K562 (cell line): ENCODE measurements around the gene TTC28. TPM values are rescaled to one million over a fixed set of nuclear protein-coding genes. Genes with fewer than 3 reads are reported as not detected.

Experiments used
- ATAC-seq: fragments of 200-7000 bp; cut with Tn5 transposase; 3 replicates; pipeline ENCODE4 v1.9.1; 2020; ENCODE audit warnings: moderate library complexity
- BruUV-seq: library from RNA; stranded (reverse); fragments of 400-500 nt; replicated peaks from 2 replicates; lab custom pipeline; 2021; lab: Mats Ljungman, UMichigan
- CTCF ChIA-PET: fragments of 300-600 bp; formaldehyde crosslinking; extraction: SDS; loops from one replicate; lab custom pipeline; 2021; ENCODE audit warnings: low intra/inter-chr PET ratio; lab: Yijun Ruan, JAX
- POLR2A ChIA-PET: fragments of 300-600, 350-650 bp; sonication (Branson Sonifier 250); formaldehyde crosslinking; extraction: SDS; loops from one replicate; lab custom pipeline; 2021; ENCODE audit warnings: antibody characterized with exemption, inconsistent platforms; lab: Yijun Ruan, JAX
- DNase-seq, 4 experiments: peaks; one replicate each; pipeline versions ENCODE4 v3.0.0 to v3.0.0-alpha.2; 2011 to 2018; ENCODE audit warnings: low spot score in 3 of 4, mixed read lengths in 3 of 4; ENCODE audit errors: extremely low read depth in 1 of 4
- FAIRE-seq: peaks from 2 replicates; lab custom pipeline; 2011; peaks lifted over from hg19 to GRCh38; lab: Jason Lieb, UNC
- H2AFZ ChIP-seq: 2 replicates; pipeline ENCODE4 v1.6.0; 2011; ENCODE audit warnings: low read depth, low read length, control low read depth, inconsistent platforms
- H3K27ac ChIP-seq: fragments of 200-600 bp; 3 replicates; pipeline ENCODE4 v1.8.0; 2011; ENCODE audit warnings: low read depth, mild to moderate bottlenecking, control low read depth, inconsistent platforms, low read length, moderate library complexity, mixed read lengths; ENCODE audit errors: extremely low read depth
- H3K27me3 ChIP-seq, 2 experiments: fragments of 300-600 bp in 1 of 2; 2 replicates in 1 of 2; 3 replicates in 1 of 2; pipeline versions ENCODE4 v1.6.0 to v1.8.0; 2011; ENCODE audit warnings: inconsistent platforms in 2 of 2, low read length in 2 of 2, mild to moderate bottlenecking in 1 of 2, mixed read lengths in 1 of 2, moderate library complexity in 1 of 2; ENCODE audit not compliant: control insufficient read depth in 2 of 2, insufficient read depth in 2 of 2
- H3K36me3 ChIP-seq: fragments of 300-600 bp; 3 replicates; pipeline ENCODE4 v1.8.0; 2011; ENCODE audit warnings: mild to moderate bottlenecking, low read length, inconsistent platforms; ENCODE audit not compliant: control insufficient read depth, insufficient read depth
- H3K4me1 ChIP-seq, 2 experiments: fragments of 200-600 bp in 1 of 2; replicated peaks in 1 of 2; 2 replicates in 1 of 2; 3 replicates in 1 of 2; pipeline versions ENCODE4 v1.5.1 to v1.8.0; 2011; ENCODE audit warnings: inconsistent platforms in 2 of 2, low read length in 2 of 2, mild to moderate bottlenecking in 1 of 2, mixed read lengths in 1 of 2, moderate library complexity in 1 of 2; ENCODE audit not compliant: control insufficient read depth in 2 of 2, insufficient read depth in 2 of 2
- H3K4me2 ChIP-seq: 2 replicates; pipeline ENCODE4 v1.6.1; 2011; ENCODE audit warnings: low read length, control low read depth, inconsistent platforms, mixed read lengths; ENCODE audit not compliant: insufficient read depth
- H3K4me3 ChIP-seq: fragments of 200-600 bp; sonication (generic), shearing (Covaris generic); 2 replicates; pipeline ENCODE4 v1.5.1; 2016; ENCODE audit warnings: control low read depth, inconsistent platforms
- H3K79me2 ChIP-seq: fragments of 200-600 bp; 3 replicates; pipeline ENCODE4 v1.8.0; 2011; ENCODE audit warnings: low read length, inconsistent platforms; ENCODE audit not compliant: control insufficient read depth, insufficient read depth
- H3K9ac ChIP-seq, 2 experiments: 2 replicates each; pipeline versions ENCODE4 v1.6.0 to v1.6.1; 2011; ENCODE audit warnings: low read depth in 2 of 2, low read length in 2 of 2, control low read depth in 1 of 2, inconsistent platforms in 1 of 2, mild to moderate bottlenecking in 1 of 2, mixed read lengths in 1 of 2; ENCODE audit not compliant: insufficient read depth in 1 of 2
- H3K9me1 ChIP-seq: one replicate; pipeline ENCODE4 v1.6.0; 2011; ENCODE audit warnings: inconsistent platforms, mild to moderate bottlenecking, low read length, moderate library complexity; ENCODE audit not compliant: control insufficient read depth, insufficient read depth
- H3K9me3 ChIP-seq: replicated peaks from 2 replicates; pipeline ENCODE4 v1.5.1; 2011; ENCODE audit warnings: low read depth, low read length, inconsistent platforms; ENCODE audit not compliant: control insufficient read depth, insufficient read depth
- H4K20me1 ChIP-seq: replicated peaks from 2 replicates; pipeline ENCODE4 v1.6.1; 2011; ENCODE audit warnings: low read length, inconsistent platforms, mixed read lengths; ENCODE audit not compliant: control insufficient read depth, insufficient read depth
- ASH1L ChIP-seq: fragments of 450-650 bp; IDR thresholded peaks from 2 replicates; pipeline ENCODE4 v1.6.1; 2018; ENCODE audit warnings: borderline replicate concordance, mild to moderate bottlenecking, low read depth; ENCODE audit not compliant: partially characterized antibody
- TGIF2 ChIP-seq: sonication (generic); formaldehyde crosslinking; IDR thresholded peaks from 2 replicates; pipeline ENCODE4 v1.8.1; 2022; ENCODE audit warnings: mild to moderate bottlenecking, missing genetic modification reagents, moderate library complexity
- TRIM24 ChIP-seq, 2 experiments: fragments of 450-650 bp; IDR thresholded peaks; 2 replicates each; pipeline ENCODE4 v1.6.1; 2016
- ZNF3 ChIP-seq: fragments of 250-450 bp; sonication (Bioruptor Pico); IDR thresholded peaks from 2 replicates; pipeline ENCODE4 v1.5.0; 2021; ENCODE audit warnings: mild to moderate bottlenecking, moderate library complexity
- WGBS: fragments of 100-300 bp; shearing (Covaris generic); methylation state at CpG from one replicate; pipeline ENCODE4 v1.1.6; 2016; ENCODE audit warnings: low coverage, mixed read lengths; ENCODE audit not compliant: insufficient coverage; ENCODE audit errors: missing lambda C conversion rate; 5-methylcytosine and 5-hydroxymethylcytosine counted together
- in situ Hi-C: fragments of 300-500 bp; cut with MboI; formaldehyde crosslinking; loops from 4 replicates; pipeline ENCODE4 v1.15.0; 2018; ENCODE audit warnings: inconsistent platforms, mixed read lengths
- intact Hi-C: fragments of 100-400 bp; cut with micrococcal nuclease; formaldehyde crosslinking; loops from 2 replicates; pipeline ENCODE4 v1.14.2; 2022
- polyA plus RNA-seq, 8 experiments: library from polyadenylated mRNA; depleted of rRNA in 4 of 8; stranded (reverse) in 5 of 8; unstranded in 3 of 8; fragments of >200 nt; fragmentation: Nextera tagmentation in 2 of 8; fragmentation: Illumina TruSeq in 1 of 8; extraction: Ambion mirVana in 2 of 8; extraction: Trizol in 1 of 8; gene quantifications; 2 replicates each; pipeline versions ENCODE4 v1.2.1 to v1.2.3, GENCODE V29; 2011 to 2014; ENCODE audit warnings: inconsistent platforms in 1 of 8, missing spikeins in 1 of 8
- total RNA-seq, 7 experiments: library from RNA; depleted of rRNA in 6 of 7; stranded (reverse); fragments of >200 nt in 6 of 7; fragmentation: Illumina TruSeq in 2 of 7; extraction: Trizol in 2 of 7; gene quantifications; 2 replicates each; pipeline versions ENCODE4 v1.2.1 to v1.2.3, GENCODE V29; 2011 to 2021; ENCODE audit warnings: low replicate concordance in 1 of 7
- TF ChIP-seq, protein P1 (sequence below), 2 experiments: fragments of 150-350 bp in 1 of 2; IDR thresholded peaks; 2 replicates each; pipeline ENCODE4 v1.6.1; 2012 to 2016; ENCODE audit warnings: low read depth in 2 of 2, low read length in 2 of 2, mild to moderate bottlenecking in 1 of 2, moderate library complexity in 1 of 2

The TTC28 gene
- total and polyA plus RNA-seq, 9 of the 15 experiments (the other 6 are each of a cell fraction or from before 2014, with no cell fraction given), result 0.22 to 10.7 (median 3.1) TPM

GRCh38 chr22:28147401-28147800, 532.2 kb downstream of the TTC28 start:
- ATAC-seq, result no peak
- Histone ChIP-seq H3K79me2 (no peaks in the 10 kb centered on the region), H3K9ac (no peak overlapping the region), H3K4me1 (no peaks in the 10 kb centered on the region; a peak in 1 of 5 replicates), H3K9me1 (no peaks in the 10 kb centered on the region), H3K9me3 (no peaks in the 10 kb centered on the region), H3K36me3 (no peaks in the 10 kb centered on the region), H2AFZ (no peak overlapping the region), H3K27me3 (no peaks in the 10 kb centered on the region), H3K27ac (no peak overlapping the region), H3K4me3 (no peak overlapping the region), H4K20me1 (no peaks in the 10 kb centered on the region), H3K4me2 (no peak overlapping the region)
- DNase-seq, result no peak
- ChIA-PET POLR2A (no interaction called here), CTCF (no interaction called here)
- intact Hi-C loops, result no loop called here
- in situ Hi-C loops, result no loop called here
- 35% methylated on average over 2 of the region's 2 CpGs for WGBS
- no peak for FAIRE-seq
- TF ChIP-seq ASH1L, result no peak
- TF ChIP-seq ZNF3 (CRISPR knock-in tag), result no peak
- TF ChIP-seq TGIF2 (CRISPR knock-in tag), result no peak
- TF ChIP-seq, protein P1, sequence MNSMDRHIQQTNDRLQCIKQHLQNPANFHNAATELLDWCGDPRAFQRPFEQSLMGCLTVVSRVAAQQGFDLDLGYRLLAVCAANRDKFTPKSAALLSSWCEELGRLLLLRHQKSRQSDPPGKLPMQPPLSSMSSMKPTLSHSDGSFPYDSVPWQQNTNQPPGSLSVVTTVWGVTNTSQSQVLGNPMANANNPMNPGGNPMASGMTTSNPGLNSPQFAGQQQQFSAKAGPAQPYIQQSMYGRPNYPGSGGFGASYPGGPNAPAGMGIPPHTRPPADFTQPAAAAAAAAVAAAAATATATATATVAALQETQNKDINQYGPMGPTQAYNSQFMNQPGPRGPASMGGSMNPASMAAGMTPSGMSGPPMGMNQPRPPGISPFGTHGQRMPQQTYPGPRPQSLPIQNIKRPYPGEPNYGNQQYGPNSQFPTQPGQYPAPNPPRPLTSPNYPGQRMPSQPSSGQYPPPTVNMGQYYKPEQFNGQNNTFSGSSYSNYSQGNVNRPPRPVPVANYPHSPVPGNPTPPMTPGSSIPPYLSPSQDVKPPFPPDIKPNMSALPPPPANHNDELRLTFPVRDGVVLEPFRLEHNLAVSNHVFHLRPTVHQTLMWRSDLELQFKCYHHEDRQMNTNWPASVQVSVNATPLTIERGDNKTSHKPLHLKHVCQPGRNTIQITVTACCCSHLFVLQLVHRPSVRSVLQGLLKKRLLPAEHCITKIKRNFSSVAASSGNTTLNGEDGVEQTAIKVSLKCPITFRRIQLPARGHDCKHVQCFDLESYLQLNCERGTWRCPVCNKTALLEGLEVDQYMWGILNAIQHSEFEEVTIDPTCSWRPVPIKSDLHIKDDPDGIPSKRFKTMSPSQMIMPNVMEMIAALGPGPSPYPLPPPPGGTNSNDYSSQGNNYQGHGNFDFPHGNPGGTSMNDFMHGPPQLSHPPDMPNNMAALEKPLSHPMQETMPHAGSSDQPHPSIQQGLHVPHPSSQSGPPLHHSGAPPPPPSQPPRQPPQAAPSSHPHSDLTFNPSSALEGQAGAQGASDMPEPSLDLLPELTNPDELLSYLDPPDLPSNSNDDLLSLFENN (IDR thresholded peaks at IDR 0.05; ENCODE audit: low read depth in 2 of 2, low read length in 2 of 2), result no peak
- TF ChIP-seq TRIM24 (IDR thresholded peaks at IDR 0.05), result no peak
- BruUV-seq, result no TSS peak
